Thyroid gland (tissue), 4 donors: ENCODE data around the gene UNC13C. TPM values are rescaled to one million over a fixed set of nuclear protein-coding genes. Genes with fewer than 3 reads are reported as not detected.

Experiments used
- DNase-seq, 2 donors: peaks; one replicate each; pipeline ENCODE4 v3.0.0-alpha.2; 2019
- H3K27ac ChIP-seq, 3 donors: fragments of 200-600 bp; sonication (generic); 1 replicate in 2 of 3; 2 replicates in 1 of 3; pipeline ENCODE4 v1.5.1; 2016 to 2019; ENCODE audit warnings: mild to moderate bottlenecking in 1 of 3, moderate library complexity in 1 of 3
- H3K27me3 ChIP-seq: fragments of 200-600 bp; sonication (generic); one replicate; pipeline ENCODE4 v1.5.1; 2019
- H3K36me3 ChIP-seq, 2 donors: fragments of 200-600 bp; sonication (generic); one replicate each; pipeline ENCODE4 v1.5.1; 2016 to 2019
- H3K4me1 ChIP-seq, 2 donors: fragments of 200-600 bp; sonication (generic); one replicate each; pipeline ENCODE4 v1.5.1; 2017 to 2019
- H3K4me3 ChIP-seq, 3 donors: fragments of 200-600 bp; sonication (generic); replicated peaks in 1 of 3; 1 replicate in 2 of 3; 2 replicates in 1 of 3; pipeline ENCODE4 v1.5.1; 2016; ENCODE audit warnings: mild to moderate bottlenecking in 1 of 3
- H3K9me3 ChIP-seq: fragments of 200-600 bp; sonication (generic); one replicate; pipeline ENCODE4 v1.5.1; 2017
- POLR2A ChIP-seq, 2 donors: fragments of 450-650 bp; IDR thresholded peaks; one replicate each; pipeline ENCODE4 v1.6.1; 2017; ENCODE audit warnings: antibody characterized with exemption in 2 of 2, mild to moderate bottlenecking in 2 of 2, moderate library complexity in 1 of 2
- WGBS, 2 donors: methylation state at CpG; one replicate each; pipeline ENCODE4 v1.1.5; 2017; 5-methylcytosine and 5-hydroxymethylcytosine counted together
- intact Hi-C: fragments of 100-400 bp; cut with DNase I; formaldehyde crosslinking; loops from one replicate; pipeline ENCODE4 v1.15.1; 2023
- total RNA-seq, 4 donors: library from RNA; depleted of rRNA; stranded (reverse); fragments of >200 nt; gene quantifications; one replicate each; pipeline ENCODE4 v1.2.3, GENCODE V29; 2016
- TF ChIP-seq, protein P1 (sequence below), 6 experiments: fragments of 200-600 bp in 3 of 6; fragments of 450-650 bp in 3 of 6; sonication (generic) in 3 of 6; IDR thresholded peaks; one replicate each; pipeline ENCODE4 v1.5.1; 2016 to 2019; ENCODE audit warnings: antibody characterized with exemption in 6 of 6, mild to moderate bottlenecking in 2 of 6, inconsistent platforms in 1 of 6, moderate library complexity in 1 of 6

UNC13C gene
- total RNA-seq, 4 donors from 2014 or later, result 1.1 to 10.6 (median 7.5) TPM

DNA sequence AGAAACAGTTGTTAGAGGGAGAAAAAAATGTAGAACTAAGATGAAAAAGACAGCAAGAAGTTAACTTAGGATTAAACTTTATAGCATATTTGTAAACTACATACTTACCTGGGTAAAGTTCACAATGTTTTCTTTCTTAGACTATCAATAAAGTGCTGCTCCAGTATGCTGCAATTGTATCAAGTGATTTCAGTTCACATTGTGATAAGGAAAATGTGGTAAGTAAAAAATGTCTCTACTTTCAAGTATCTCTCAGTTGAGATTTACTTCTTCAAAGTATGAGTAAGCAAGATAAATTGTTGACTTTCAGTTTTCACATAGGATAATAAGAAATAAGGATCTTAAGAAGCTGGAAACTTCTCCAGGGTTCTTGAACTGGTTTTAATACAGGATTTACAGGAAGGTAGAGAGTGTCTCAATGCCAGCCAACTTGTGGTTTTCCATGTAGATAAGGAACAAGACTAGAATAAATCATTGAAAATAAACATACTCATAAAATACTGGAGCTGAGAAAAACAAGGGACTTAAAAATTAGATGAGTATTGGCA lies 528.8 kb downstream of the UNC13C start:
- TF ChIP-seq, protein P1, sequence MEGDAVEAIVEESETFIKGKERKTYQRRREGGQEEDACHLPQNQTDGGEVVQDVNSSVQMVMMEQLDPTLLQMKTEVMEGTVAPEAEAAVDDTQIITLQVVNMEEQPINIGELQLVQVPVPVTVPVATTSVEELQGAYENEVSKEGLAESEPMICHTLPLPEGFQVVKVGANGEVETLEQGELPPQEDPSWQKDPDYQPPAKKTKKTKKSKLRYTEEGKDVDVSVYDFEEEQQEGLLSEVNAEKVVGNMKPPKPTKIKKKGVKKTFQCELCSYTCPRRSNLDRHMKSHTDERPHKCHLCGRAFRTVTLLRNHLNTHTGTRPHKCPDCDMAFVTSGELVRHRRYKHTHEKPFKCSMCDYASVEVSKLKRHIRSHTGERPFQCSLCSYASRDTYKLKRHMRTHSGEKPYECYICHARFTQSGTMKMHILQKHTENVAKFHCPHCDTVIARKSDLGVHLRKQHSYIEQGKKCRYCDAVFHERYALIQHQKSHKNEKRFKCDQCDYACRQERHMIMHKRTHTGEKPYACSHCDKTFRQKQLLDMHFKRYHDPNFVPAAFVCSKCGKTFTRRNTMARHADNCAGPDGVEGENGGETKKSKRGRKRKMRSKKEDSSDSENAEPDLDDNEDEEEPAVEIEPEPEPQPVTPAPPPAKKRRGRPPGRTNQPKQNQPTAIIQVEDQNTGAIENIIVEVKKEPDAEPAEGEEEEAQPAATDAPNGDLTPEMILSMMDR (IDR thresholded peaks at IDR 0.05), result no peak
- TF ChIP-seq POLR2A (IDR thresholded peaks at IDR 0.05), result no peak
- no peak overlapping the region for H3K27ac ChIP-seq
- H3K9me3 ChIP-seq, result no peaks in the 10 kb centered on the region
- H3K4me3 ChIP-seq, result no peak overlapping the region
- DNase-seq, result no peak
- no peaks in the 10 kb centered on the region for H3K36me3 ChIP-seq
- intact Hi-C loops, result no loop called here
- H3K4me1 ChIP-seq, result no peaks in the 10 kb centered on the region
- no peaks in the 10 kb centered on the region for H3K27me3 ChIP-seq

DNA sequence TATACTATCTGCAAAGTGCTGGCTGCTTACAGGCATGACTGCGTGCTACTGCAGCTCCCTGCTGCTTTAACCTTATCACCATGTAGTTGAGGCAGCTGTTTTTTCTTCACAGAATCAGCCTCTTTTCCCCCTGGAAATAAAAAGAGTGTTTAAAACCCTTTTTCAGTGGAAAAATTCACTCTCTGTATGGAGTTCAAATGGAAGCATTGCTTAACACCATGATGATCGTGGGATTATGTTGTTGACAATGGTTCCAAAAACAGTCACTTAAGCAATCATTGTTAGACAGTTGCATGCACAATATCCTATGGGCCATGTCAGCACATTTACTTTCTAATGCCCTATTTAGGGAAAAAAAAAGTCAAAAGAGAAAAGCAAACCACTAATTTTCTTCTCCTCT lies 536.4 kb downstream of the UNC13C start:
- no peak for TF ChIP-seq POLR2A (IDR thresholded peaks at IDR 0.05)
- TF ChIP-seq, protein P1 (IDR thresholded peaks at IDR 0.05), result no peak
- WGBS, 2 donors, result 79 to 89% methylated on average over 2 of the region's 2 CpGs
- no peak for DNase-seq
- H3K27ac ChIP-seq, result no peak overlapping the region
- H3K4me1 ChIP-seq, result peaks cover 15% of the 10 kb centered on the region in 2 donors
- no peaks in the 10 kb centered on the region for H3K9me3 ChIP-seq
- no peak overlapping the region for H3K4me3 ChIP-seq
- intact Hi-C loops, result no loop called here
- no peaks in the 10 kb centered on the region for H3K36me3 ChIP-seq
- H3K27me3 ChIP-seq, result no peaks in the 10 kb centered on the region

DNA sequence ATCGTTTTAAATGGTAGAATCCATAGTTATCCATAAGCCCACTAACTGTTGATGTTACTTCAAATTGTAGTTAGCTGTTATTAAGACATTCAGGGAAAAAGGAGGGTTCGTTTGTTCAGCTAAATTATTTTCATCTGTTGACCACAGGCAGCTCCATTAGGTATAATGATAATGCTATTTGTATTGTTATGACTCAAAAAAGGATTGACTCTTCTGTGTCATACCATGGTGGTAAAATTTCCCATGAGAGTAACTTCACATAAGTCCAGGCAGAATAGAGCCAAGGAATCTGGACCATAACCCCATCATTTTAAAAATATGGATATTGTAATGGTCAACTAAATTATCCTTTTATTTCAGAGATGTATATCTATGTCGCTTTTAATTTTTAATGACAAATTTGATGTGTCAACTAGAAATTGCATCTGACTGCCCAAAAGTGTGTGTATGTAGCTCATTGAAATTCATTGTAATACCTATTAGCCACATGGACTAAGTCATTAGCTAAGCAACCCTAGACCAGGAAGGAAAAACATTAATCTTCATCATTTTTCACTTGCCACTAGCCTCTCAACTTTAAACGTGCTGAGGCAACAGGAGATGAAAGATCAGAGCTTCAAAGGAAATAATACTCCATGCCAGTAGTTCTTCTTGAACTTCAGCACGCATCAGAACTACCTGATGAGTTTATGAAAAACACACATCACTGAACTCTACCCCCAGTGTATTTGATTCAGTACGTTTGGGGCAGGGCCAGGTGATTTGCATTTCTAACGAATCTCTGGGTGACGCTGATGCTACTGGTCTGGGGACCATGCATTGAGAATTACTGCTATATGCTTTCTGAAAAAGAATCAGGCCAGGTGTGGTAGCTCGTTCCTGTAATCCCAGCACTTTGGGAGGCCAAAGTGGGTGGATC lies 537.7 kb downstream of the UNC13C start:
- H3K4me3 ChIP-seq, result no peak overlapping the region
- WGBS, 2 donors, result 89% methylated on average over 9 of the region's 9 CpGs
- DNase-seq, result no peak
- TF ChIP-seq POLR2A (IDR thresholded peaks at IDR 0.05), result no peak
- TF ChIP-seq, protein P1 (IDR thresholded peaks at IDR 0.05), result no peak
- H3K4me1 ChIP-seq, result peaks cover 15% of the 10 kb centered on the region in 2 donors
- H3K27ac ChIP-seq, result no peak overlapping the region
- H3K27me3 ChIP-seq, result no peaks in the 10 kb centered on the region
- intact Hi-C loops, result no loop called here
- H3K9me3 ChIP-seq, result no peaks in the 10 kb centered on the region
- H3K36me3 ChIP-seq, result no peaks in the 10 kb centered on the region

DNA sequence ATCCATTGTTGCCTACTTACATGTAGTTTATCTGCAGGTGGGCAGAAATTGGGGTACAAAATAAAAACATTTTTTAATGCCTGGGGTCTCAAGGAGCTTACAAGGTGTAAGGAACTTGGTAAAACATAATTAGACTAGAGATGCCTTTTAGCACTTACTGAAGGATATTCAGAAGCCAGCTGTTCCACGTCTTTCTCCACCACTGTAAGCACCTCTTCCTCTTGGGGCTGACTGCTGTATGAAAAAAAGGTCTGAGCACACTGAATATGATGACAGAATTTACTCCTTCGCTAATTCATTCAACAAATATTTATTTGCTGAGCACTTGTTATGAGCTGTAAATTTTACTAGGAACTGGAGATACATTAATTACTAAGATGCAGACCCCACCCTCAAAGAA lies 539.1 kb downstream of the UNC13C start:
- H3K27ac ChIP-seq, result peak overlapping the region in 1 of 3 donors; percentile 56
- H3K27me3 ChIP-seq, result no peaks in the 10 kb centered on the region
- no peak for DNase-seq
- H3K4me1 ChIP-seq, result peaks cover 15% of the 10 kb centered on the region in 2 donors
- H3K36me3 ChIP-seq, result no peaks in the 10 kb centered on the region
- no peak for TF ChIP-seq POLR2A (IDR thresholded peaks at IDR 0.05)
- TF ChIP-seq, protein P1 (IDR thresholded peaks at IDR 0.05), result no peak
- no peaks in the 10 kb centered on the region for H3K9me3 ChIP-seq
- intact Hi-C loops, result no loop called here
- no peak overlapping the region for H3K4me3 ChIP-seq
- 88 to 90% methylated on average over 2 of the region's 2 CpGs for WGBS, 2 donors
